Stimulated activated CD8-positive, alpha-beta memory T cell treated with anti-CD3 and anti-CD28 coated beads, Interleukin-12 subunit alpha, Interleukin-12 subunit beta, amount 100 ng/mL, for 24 hours (primary cell): ENCODE measurements around the gene BNIPL.
A peak's percentile ranks its signal among the peaks of the same experiment; 100 is the strongest.

ENCODE experiments used
- DNase-seq: peaks from one replicate; pipeline ENCODE4 v3.0.0-alpha.2; 2020; ENCODE audit errors: extremely low read depth

Gene BNIPL

GRCh38 chr1:151056149-151056548 is 19.8 kb downstream of the BNIPL start:
- no peak for DNase-seq

GRCh38 chr1:151058692-151059091 is 22.3 kb downstream of the BNIPL start:
- no peak for DNase-seq

GRCh38 chr1:151059109-151060006 is 23.0 kb downstream of the BNIPL start, which contains the start of gene CDC42SE1:
CDC42SE1 (minus strand) TSS chr1:151059622; CDS start chr1:151055730, 3,892 bp downstream.
- DNase-seq = peak; percentile 62

GRCh38 chr1:151060007-151060656 is 23.7 kb downstream of the BNIPL start, which contains the start of gene MLLT11:
MLLT11 (plus strand) TSS chr1:151060397; CDS start chr1:151067225, 6,828 bp downstream.
- DNase-seq = no peak

GRCh38 chr1:151060657-151061421 is 24.5 kb downstream of the BNIPL start:
- no peak for DNase-seq

GRCh38 chr1:151061704-151062103 is 25.3 kb downstream of the BNIPL start:
- DNase-seq = no peak

- no peak for DNase-seq
Measured at GRCh38 chr1:151062741-151063371, 26.5 kb downstream of the BNIPL start.

GRCh38 chr1:151065089-151065645 is 28.8 kb downstream of the BNIPL start:
- no peak for DNase-seq

- no peak for DNase-seq
Measured at GRCh38 chr1:151067185-151067584, 30.8 kb downstream of the BNIPL start.

- no peak for DNase-seq
Measured at GRCh38 chr1:151069103-151069486, 32.7 kb downstream of the BNIPL start.

GRCh38 chr1:151070474-151071276 is 34.3 kb downstream of the BNIPL start, which contains the start of gene GABPB2:
GABPB2 (plus strand) TSS chr1:151070761; CDS start chr1:151088190, 17,429 bp downstream.
- peak; percentile 65 for DNase-seq

GRCh38 chr1:151072224-151072623 is 35.8 kb downstream of the BNIPL start:
- no peak for DNase-seq

- DNase-seq = no peak
Measured at GRCh38 chr1:151085953-151086559, 49.7 kb downstream of the BNIPL start.
